Muscle of back (tissue), 11 donors: Measurements from ENCODE around the gene TSPAN5. TPM values are rescaled to one million over a fixed set of nuclear protein-coding genes. Genes with fewer than 3 reads are reported as not detected.
A peak's percentile ranks its signal among the peaks of the same experiment; 100 is the strongest.

Experiments used
- DNase-seq, 3 donors: peaks; one replicate each; pipeline versions ENCODE4 v3.0.0 to v3.0.0-alpha.2; 2013
- polyA plus RNA-seq, 10 donors: library from polyadenylated mRNA; unstranded; fragments of 120-200 nt; gene quantifications; one replicate each; pipeline ENCODE4 v1.2.1, GENCODE V29; 2013; ENCODE audit not compliant: insufficient read length in 10 of 10

TSPAN5 gene
- polyA plus RNA-seq, 10 donors: 14.4 to 24.9 (median 15.9) TPM

- peak in 2 of 3 donors; percentile 47 to 74 for DNase-seq
Observed at GRCh38 chr4:98519268-98519977, 139.0 kb downstream of the TSPAN5 start.

GRCh38 chr4:98518559-98519267 lies 139.7 kb downstream of the TSPAN5 start:
- DNase-seq: no peak

GRCh38 chr4:98517218-98518021 lies 141.0 kb downstream of the TSPAN5 start:
- DNase-seq: peak in 2 of 3 donors; percentile 27 to 72

- peak in 1 of 3 donors; percentile 12 for DNase-seq
Observed at GRCh38 chr4:98516441-98517217, 141.8 kb downstream of the TSPAN5 start.

DNA sequence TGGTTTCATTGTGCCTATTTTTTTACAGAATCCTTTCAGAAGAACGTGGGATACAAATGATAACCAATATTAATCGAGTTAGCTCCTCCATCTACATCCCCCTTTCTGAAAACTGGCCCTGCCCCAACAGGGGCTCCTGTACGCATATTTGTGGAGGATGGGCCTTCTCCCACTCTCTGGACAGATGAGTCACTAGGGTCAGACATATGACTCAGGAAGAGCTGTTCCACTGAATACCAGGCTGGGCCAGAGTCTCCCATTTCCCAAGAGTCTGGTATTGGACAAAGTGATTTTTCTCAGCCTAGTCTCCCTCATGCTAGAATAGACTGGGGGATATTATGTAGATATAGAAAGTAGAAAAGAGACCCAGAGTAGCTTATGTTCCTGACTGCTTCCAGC lies 142.4 kb downstream of the TSPAN5 start:
- peak in 2 of 3 donors; percentile 2 to 53 for DNase-seq

DNA sequence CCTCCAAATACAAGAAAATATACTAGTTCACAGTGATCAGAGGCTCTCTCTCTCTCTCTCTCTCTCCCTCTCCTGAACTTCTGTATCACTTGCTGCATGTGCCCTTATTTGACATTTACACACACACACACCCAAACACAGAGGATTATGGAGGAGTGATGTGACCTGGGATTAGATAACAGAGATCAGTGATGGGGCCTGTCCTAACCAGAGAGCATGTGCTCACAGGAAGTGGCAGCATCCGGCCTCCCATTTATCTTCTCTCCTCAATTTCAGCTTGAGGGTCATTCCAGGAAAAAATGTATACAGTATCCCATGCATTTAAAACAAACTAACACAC lies 143.0 kb downstream of the TSPAN5 start:
- peak in 1 of 3 donors; percentile 9 for DNase-seq

DNA sequence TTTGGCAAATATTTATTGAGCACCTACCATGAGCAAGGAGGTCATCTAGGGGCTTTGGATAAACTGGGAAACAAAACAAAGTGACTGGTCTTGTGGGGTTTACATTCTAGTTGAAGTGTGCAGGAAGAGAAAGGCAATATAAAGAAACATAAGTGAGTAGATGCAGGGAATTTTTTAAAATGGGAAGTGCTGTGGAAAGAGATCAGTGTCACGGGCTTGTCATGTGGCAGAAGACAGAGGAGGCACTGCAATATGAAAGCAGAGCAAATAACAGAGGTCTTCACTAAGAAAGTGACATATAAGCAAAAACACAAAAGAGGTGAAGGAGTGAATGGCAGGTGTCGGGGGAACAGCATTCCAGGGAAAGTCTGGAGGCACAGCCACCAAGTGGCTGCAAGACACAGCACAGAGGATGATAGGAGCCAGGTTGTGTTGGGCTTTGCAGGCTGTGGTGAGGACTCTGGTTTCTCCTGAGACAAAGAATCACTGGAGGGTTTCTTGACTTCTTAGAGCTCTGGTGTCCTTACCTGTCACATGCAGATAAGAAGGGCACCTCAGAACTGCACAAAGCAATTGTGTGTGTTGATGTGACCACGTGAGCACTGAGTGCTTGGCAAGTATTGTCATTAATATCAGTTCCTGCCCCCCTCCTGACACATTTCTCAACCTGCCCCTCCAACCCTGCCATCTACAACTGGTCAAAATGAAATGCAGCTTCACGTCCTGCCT lies 143.5 kb downstream of the TSPAN5 start:
- DNase-seq: peak in 1 of 3 donors; percentile 23

GRCh38 chr4:98512918-98513317 lies 145.5 kb downstream of the TSPAN5 start:
- no peak for DNase-seq

- DNase-seq: peak; percentile 84 to 92 (median 91)
Observed at GRCh38 chr4:98510757-98511517, 147.5 kb downstream of the TSPAN5 start.

DNA sequence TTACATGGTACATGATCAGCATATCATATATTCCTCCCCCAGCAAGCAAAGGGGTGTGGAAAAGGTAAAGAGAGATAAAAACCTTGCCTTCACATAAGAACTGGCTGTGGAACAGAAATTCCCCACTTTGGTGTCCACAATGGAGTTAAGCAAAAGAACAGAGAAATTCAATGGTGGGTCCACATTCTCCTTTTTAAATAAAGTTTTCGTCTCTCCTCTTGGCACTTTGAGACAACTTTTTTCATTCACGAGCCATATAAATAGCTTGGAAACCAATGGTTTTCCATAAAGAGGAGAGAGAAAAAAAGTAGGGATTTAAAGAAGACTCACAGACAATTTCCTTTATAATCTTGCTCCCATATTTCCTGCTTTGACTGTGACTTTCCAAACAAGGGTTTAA lies 148.1 kb downstream of the TSPAN5 start:
- no peak for DNase-seq

DNA sequence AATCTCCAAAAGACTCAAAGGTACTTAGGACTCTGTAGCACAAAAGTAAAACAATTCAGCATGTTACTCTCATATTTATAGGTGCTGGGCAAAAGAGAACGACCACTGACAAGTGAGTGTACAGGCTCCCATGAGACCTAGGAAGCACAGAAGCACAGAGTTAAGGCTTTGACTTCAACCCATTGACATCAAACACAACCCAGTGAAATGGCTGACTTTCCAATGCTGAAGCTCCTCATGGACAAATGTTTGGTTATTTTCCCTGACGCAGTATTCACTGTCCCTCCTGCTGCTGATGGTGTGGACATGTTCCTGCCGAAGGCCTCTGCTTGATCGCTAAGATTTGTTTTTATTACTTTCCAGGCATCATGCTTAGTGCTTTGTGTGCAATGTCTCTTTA lies 148.7 kb downstream of the TSPAN5 start:
- no peak for DNase-seq

- peak in 2 of 3 donors; percentile 36 to 69 for DNase-seq
Observed at GRCh38 chr4:98508829-98509598, 149.4 kb downstream of the TSPAN5 start.

DNA sequence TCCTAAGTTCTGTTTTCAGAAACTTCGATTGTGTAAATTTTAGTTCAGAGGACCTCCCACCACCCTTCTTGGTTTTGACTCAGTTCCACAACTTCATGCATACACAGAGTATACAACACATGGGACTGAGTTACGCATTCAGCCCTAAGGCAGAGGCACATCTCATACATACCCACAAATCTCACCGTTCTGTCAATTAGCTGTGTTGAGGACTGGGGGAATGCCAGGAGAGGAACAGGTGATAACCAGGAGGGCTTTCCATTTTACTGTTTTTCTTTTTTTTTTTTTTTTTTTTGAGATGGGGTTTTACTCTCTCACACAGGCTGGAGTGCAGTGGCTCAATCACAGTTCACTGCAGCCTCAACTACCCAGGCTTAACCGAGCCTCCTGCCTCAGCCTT lies 150.2 kb downstream of the TSPAN5 start:
- no peak for DNase-seq

DNA sequence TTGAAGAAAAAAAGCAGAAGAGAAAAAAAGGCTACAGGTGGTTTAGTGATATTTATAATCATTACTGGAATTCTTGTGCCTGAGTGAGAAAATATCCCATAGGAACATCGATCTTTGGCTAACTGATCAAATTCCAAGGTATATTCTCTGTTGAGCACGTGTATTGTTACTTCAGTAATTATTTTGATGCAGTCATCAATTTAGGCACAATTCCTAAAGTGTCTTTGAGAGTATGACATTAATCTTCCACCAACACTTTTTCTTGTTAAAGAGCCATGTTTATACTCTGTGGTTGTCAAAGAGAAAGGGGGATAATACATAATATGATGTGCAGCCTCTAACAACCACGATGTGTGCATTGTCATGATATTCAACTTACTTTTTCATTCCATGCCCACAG lies 151.1 kb downstream of the TSPAN5 start:
- no peak for DNase-seq

DNA sequence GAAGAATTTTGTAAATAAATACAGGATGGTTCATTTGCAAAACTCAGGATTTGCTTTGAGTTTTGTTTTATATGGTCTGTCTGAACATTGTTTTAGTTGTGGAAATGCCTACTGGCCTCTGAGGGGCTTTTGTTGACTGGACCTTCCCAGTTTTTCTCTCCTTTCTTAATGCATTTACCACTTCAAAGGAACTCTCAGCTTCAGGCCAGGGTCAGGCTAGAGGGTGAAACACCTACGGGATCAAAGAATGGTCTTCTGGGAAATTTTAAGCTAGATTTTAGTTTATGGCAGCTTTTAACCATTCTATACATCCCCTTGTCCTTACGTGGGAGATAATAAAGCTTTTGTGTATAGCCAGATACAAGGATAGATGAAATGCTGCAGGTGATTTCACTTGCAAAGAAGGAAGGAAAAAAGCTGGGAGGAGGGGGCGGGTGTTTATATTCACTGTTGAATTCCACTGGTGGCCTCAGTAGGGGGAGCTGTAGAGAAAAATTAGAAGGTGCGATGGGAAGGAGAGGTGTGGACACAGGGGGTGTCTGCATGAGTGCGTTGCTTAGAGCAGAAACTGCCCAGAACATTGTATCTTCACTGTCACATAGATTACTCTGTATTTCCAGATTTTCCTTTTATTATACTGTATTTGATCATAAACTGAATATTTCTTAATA lies 151.8 kb downstream of the TSPAN5 start:
- no peak for DNase-seq

- DNase-seq: no peak
Observed at GRCh38 chr4:98505992-98506391, 152.4 kb downstream of the TSPAN5 start.

- DNase-seq: no peak
Observed at GRCh38 chr4:98504091-98504490, 154.3 kb downstream of the TSPAN5 start.

DNA sequence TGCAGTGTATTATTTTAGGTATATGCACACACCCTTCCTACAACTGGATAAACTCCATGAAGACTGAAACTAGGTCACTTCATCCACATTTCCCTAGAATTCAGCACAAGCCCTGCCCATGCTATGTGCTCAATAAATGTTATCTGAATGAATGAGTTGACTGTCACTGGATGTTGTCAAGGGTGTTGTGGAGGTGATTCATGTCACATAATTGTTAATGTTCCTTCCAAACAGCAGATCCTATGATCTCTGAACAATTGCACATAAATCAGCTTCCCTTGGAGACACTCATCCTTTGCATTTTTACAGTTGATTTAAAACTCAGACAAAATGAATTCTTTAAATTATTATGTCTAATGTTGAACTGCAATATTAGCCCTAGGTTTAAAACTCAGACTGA lies 154.7 kb downstream of the TSPAN5 start:
- DNase-seq: no peak

DNA sequence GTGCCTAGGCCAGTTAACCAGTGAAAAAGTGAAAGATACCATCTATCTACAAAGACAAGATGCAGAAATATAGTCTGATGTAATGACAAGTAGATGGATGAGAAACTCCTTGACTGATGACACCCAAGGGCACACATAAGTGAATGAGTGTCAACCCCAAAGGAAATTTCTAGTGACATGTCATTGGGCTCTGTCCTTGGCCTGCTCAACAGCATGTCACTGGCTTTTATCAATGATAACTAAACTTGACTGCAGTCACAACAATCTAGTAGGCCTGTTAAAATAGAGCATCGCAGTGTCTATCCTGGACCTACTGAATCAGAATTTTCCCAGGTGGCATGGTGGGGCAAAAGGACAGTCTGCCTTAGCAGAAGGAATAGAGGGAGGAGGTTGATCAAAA lies 155.8 kb downstream of the TSPAN5 start:
- no peak for DNase-seq
